Panc1 (cell line): ENCODE data around the gene KPTN. TPM values are rescaled to one million over a fixed set of nuclear protein-coding genes. Genes with fewer than 3 reads are reported as not detected.

Experiments
- ATAC-seq: fragments of 200-7000 bp; cut with Tn5 transposase; 2 replicates; pipeline ENCODE4 v1.9.1; 2020; ENCODE audit warnings: mild to moderate bottlenecking, moderate library complexity
- BruUV-seq: library from RNA; stranded (reverse); fragments of 400-500 nt; replicated peaks from 2 replicates; lab custom pipeline; 2021; lab: Mats Ljungman, UMichigan
- CTCF ChIA-PET: fragments of 300-600 bp; sonication (Branson Sonifier 250); formaldehyde crosslinking; loops from one replicate; lab custom pipeline; 2022; ENCODE audit warnings: antibody characterized with exemption; lab: Charles Lee
- POLR2A ChIA-PET: fragments of 300-600 bp; sonication (Branson Sonifier 250); formaldehyde crosslinking; loops from one replicate; lab custom pipeline; 2022; ENCODE audit warnings: antibody characterized with exemption; lab: Charles Lee
- DNase-seq: peaks from one replicate; pipeline ENCODE4 v3.0.0-alpha.2; 2010; ENCODE audit warnings: low read depth, low spot score
- H3K27ac ChIP-seq: 2 replicates; pipeline ENCODE4 v1.5.1; 2011; ENCODE audit warnings: mild to moderate bottlenecking, low read length, inconsistent platforms
- H3K27me3 ChIP-seq: fragments of 200-500 bp; sonication (Bioruptor generic); 2 replicates; pipeline ENCODE4 v1.6.0; 2014; ENCODE audit warnings: low read length, inconsistent platforms; ENCODE audit not compliant: control insufficient read depth, insufficient read depth
- H3K36me3 ChIP-seq: fragments of 200-500 bp; sonication (Bioruptor generic); 2 replicates; pipeline ENCODE4 v1.5.1; 2014; ENCODE audit warnings: inconsistent platforms, mild to moderate bottlenecking, low read length, moderate library complexity; ENCODE audit not compliant: control insufficient read depth, insufficient read depth
- H3K4me1 ChIP-seq: 2 replicates; pipeline ENCODE4 v1.5.1; 2011; ENCODE audit warnings: inconsistent platforms, mild to moderate bottlenecking, low read length, moderate library complexity; ENCODE audit not compliant: control insufficient read depth, insufficient read depth
- H3K4me3 ChIP-seq, 2 experiments: 2 replicates each; pipeline ENCODE4 v1.5.1; 2011 to 2012; ENCODE audit warnings: low read depth in 2 of 2, low read length in 2 of 2, mild to moderate bottlenecking in 2 of 2, inconsistent platforms in 1 of 2, moderate library complexity in 1 of 2
- H3K9me3 ChIP-seq: fragments of 200-500 bp; sonication (Bioruptor generic); 2 replicates; pipeline ENCODE4 v1.5.1; 2014; ENCODE audit warnings: low read depth, mild to moderate bottlenecking, inconsistent platforms, low read length, moderate library complexity; ENCODE audit not compliant: control insufficient read depth, insufficient read depth
- POLR2AphosphoS5 ChIP-seq: IDR thresholded peaks from 2 replicates; pipeline ENCODE4 v1.6.1; 2012; ENCODE audit warnings: mild to moderate bottlenecking, low read depth, low read length, moderate library complexity
- SIN3A ChIP-seq: IDR thresholded peaks from 2 replicates; pipeline ENCODE4 v1.6.1; 2012; ENCODE audit warnings: low read depth, mild to moderate bottlenecking, low read length, moderate library complexity, borderline replicate concordance; ENCODE audit not compliant: insufficient read depth
- TCF7L2 ChIP-seq: IDR thresholded peaks from 2 replicates; pipeline ENCODE4 v1.6.1; 2011; ENCODE audit warnings: mild to moderate bottlenecking, low read depth, low read length, inconsistent platforms
- in situ Hi-C: cut with HindIII; loops from 2 replicates; pipeline ENCODE4 v1.10.0; 2016; ENCODE audit warnings: low sequenced_read_pairs, low pct_unique_long_range_greater_than_20kb
- intact Hi-C: fragments of 100-400 bp; cut with micrococcal nuclease; formaldehyde crosslinking; loops from one replicate; pipeline ENCODE4 v1.10.0; 2022; ENCODE audit not compliant: unreplicated experiment
- total RNA-seq: library from RNA; stranded (reverse); gene quantifications from one replicate; pipeline ENCODE4 v1.2.1, GENCODE V29; 2021; ENCODE audit not compliant: unreplicated experiment
- TF ChIP-seq, protein P1 (sequence below), 2 experiments: IDR thresholded peaks; 2 replicates each; pipeline ENCODE4 v1.6.1; 2011 to 2012; ENCODE audit warnings: low read depth in 2 of 2, control low read depth in 1 of 2, low read length in 1 of 2, mild to moderate bottlenecking in 1 of 2, moderate library complexity in 1 of 2; ENCODE audit not compliant: insufficient read depth in 1 of 2
- TF ChIP-seq, protein P2 (sequence below): fragments of 450-650 bp; IDR thresholded peaks from 2 replicates; pipeline ENCODE4 v1.5.1; 2017; ENCODE audit warnings: mild to moderate bottlenecking

The KPTN gene
- total RNA-seq, 1 experiment from 2014 or later: 26.5 TPM

DNA sequence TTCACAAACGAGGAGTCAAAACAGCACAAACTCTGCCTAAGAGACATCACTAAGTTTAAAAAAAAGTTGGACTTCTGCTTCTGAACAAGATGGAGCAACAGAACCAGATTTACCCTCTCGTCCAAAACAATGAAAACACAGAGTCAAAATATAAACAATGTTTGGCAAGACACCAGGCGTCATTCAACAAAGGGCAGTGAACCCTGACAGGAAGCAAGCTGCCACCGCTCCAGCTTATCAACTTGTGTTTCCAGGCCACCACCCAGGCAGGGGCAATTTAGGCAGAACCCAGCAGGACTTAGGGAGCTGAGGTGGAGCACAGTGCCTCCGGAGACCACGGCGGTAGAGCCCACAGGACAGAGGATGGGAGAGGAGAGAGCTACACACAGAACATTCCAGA, 39.5 kb upstream of the KPTN start:
- CTCF ChIA-PET: interaction anchor here (0.7 kb wide), 1 partner anchor 15 kb away, joined by 6 read pairs; no protein-coding TSS in a partner anchor
- intact Hi-C loops (no loop called here), in situ Hi-C loops (no loop called here)
- TF ChIP-seq, protein P1, sequence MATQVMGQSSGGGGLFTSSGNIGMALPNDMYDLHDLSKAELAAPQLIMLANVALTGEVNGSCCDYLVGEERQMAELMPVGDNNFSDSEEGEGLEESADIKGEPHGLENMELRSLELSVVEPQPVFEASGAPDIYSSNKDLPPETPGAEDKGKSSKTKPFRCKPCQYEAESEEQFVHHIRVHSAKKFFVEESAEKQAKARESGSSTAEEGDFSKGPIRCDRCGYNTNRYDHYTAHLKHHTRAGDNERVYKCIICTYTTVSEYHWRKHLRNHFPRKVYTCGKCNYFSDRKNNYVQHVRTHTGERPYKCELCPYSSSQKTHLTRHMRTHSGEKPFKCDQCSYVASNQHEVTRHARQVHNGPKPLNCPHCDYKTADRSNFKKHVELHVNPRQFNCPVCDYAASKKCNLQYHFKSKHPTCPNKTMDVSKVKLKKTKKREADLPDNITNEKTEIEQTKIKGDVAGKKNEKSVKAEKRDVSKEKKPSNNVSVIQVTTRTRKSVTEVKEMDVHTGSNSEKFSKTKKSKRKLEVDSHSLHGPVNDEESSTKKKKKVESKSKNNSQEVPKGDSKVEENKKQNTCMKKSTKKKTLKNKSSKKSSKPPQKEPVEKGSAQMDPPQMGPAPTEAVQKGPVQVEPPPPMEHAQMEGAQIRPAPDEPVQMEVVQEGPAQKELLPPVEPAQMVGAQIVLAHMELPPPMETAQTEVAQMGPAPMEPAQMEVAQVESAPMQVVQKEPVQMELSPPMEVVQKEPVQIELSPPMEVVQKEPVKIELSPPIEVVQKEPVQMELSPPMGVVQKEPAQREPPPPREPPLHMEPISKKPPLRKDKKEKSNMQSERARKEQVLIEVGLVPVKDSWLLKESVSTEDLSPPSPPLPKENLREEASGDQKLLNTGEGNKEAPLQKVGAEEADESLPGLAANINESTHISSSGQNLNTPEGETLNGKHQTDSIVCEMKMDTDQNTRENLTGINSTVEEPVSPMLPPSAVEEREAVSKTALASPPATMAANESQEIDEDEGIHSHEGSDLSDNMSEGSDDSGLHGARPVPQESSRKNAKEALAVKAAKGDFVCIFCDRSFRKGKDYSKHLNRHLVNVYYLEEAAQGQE (IDR thresholded peaks at IDR 0.05; ENCODE audit: insufficient read depth in 1 of 2, low read depth in 2 of 2, low read length in 1 of 2): no peak
- TF ChIP-seq TCF7L2 (no peak), POLR2AphosphoS5 (no peak), SIN3A (no peak)
- TF ChIP-seq, protein P2, sequence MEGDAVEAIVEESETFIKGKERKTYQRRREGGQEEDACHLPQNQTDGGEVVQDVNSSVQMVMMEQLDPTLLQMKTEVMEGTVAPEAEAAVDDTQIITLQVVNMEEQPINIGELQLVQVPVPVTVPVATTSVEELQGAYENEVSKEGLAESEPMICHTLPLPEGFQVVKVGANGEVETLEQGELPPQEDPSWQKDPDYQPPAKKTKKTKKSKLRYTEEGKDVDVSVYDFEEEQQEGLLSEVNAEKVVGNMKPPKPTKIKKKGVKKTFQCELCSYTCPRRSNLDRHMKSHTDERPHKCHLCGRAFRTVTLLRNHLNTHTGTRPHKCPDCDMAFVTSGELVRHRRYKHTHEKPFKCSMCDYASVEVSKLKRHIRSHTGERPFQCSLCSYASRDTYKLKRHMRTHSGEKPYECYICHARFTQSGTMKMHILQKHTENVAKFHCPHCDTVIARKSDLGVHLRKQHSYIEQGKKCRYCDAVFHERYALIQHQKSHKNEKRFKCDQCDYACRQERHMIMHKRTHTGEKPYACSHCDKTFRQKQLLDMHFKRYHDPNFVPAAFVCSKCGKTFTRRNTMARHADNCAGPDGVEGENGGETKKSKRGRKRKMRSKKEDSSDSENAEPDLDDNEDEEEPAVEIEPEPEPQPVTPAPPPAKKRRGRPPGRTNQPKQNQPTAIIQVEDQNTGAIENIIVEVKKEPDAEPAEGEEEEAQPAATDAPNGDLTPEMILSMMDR: no peak
- no TSS peak for BruUV-seq
- DNase-seq: no peak
- no peak for ATAC-seq
- Histone ChIP-seq H3K27me3 (no peaks in the 10 kb centered on the region), H3K27ac (no peak overlapping the region; the same call in 1 of the 2 replicates), H3K36me3 (no peaks in the 10 kb centered on the region), H3K4me1 (peaks cover 8% of the 10 kb centered on the region), H3K9me3 (no peaks in the 10 kb centered on the region), H3K4me3 (no peak overlapping the region)
- POLR2A ChIA-PET: no interaction called here

DNA sequence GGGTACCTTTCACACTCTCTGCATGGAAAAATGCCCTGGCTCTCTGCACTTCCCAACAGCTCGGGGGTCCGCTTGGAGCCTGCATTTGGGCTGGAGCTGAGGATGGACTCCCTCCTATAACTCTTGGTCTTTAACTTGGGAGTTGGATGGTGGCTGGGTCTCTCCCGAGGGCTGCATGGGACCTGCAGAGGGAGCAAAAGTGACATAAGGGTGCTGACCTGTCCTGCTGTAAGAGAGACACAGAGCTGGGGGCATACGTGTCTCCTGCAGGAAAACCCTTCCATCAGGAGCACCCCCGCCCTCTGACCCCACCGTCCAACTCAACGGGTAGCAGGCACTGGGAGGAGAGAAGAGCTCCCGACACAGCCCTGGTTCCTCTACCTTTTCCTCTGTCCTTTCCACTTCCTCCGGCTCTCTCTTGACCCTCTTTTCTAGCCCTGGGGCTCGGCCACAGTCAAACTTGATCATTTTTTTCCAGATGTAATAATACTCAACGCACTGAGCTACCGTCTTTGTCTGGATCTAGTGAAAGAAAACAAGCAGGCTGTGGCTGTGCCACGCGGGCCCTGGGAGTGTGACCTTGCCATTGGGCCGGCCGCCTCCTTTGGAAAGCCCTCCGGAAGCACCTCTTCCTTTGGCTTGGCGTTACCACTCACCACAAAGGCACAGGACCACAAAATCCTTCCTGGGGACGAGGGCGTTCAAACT, 37.6 kb upstream of the KPTN start:
- no TSS peak for BruUV-seq
- no peaks in the 10 kb centered on the region for H3K27me3 ChIP-seq
- intact Hi-C loops: no loop called here

More for the DNA sequence above, 37.6 kb upstream of the KPTN start:
- in situ Hi-C loops: no loop called here
- Histone ChIP-seq H3K36me3 (no peaks in the 10 kb centered on the region), H3K9me3 (no peaks in the 10 kb centered on the region), H3K4me1 (peaks cover 8% of the 10 kb centered on the region), H3K4me3 (no peak overlapping the region), H3K27ac (no peak overlapping the region)
- CTCF ChIA-PET: interaction anchor here (0.8 kb wide), 1 partner anchor 104 kb away, joined by 3 read pairs; no protein-coding TSS in a partner anchor
- DNase-seq: no peak
- TF ChIP-seq SIN3A: no peak
- no peak for TF ChIP-seq POLR2AphosphoS5
- TF ChIP-seq, protein P2: no peak
- TF ChIP-seq TCF7L2: no peak
- TF ChIP-seq, protein P1 (IDR thresholded peaks at IDR 0.05; ENCODE audit: insufficient read depth in 1 of 2, low read depth in 2 of 2, low read length in 1 of 2): no peak
- ATAC-seq: no peak
- POLR2A ChIA-PET: no interaction called here
